Neural progenitor cell (in vitro differentiated cells): ENCODE data around the gene NCKAP1.

Experiments used
- CTCF ChIP-seq: fragments of 200-600 bp; sonication (generic); IDR thresholded peaks from 2 replicates; pipeline ENCODE4 v1.5.1; 2017; ENCODE audit warnings: antibody characterized with exemption, mild to moderate bottlenecking
- EZH2 ChIP-seq: fragments of 200-600 bp; sonication (generic); IDR thresholded peaks from 2 replicates; pipeline ENCODE4 v1.6.1; 2017; ENCODE audit warnings: antibody characterized with exemption, mild to moderate bottlenecking, moderate library complexity

GRCh38 chr2:182913064-182913463, 125.2 kb downstream of the NCKAP1 start:
- TF ChIP-seq CTCF (no peak), EZH2 (no peak)
